GM18867 (cell line): ENCODE measurements around the gene PDE1C.
"Not testable (repeated sequence)": the region's sequence is repeated elsewhere in the genome, so short reads cannot be mapped to it uniquely, and the experiment has no call there.

Experiments used
- ATAC-seq: cut with Tn5 transposase; IDR thresholded peaks from one replicate; pipeline ENCODE4 v1.9.1; 2021; ENCODE audit warnings: mild to moderate bottlenecking, moderate library complexity; ENCODE audit not compliant: unreplicated experiment

The PDE1C gene

GRCh38 chr7:31856337-31856736 lies 213.9 kb downstream of the PDE1C start:
- ATAC-seq = no peak

DNA sequence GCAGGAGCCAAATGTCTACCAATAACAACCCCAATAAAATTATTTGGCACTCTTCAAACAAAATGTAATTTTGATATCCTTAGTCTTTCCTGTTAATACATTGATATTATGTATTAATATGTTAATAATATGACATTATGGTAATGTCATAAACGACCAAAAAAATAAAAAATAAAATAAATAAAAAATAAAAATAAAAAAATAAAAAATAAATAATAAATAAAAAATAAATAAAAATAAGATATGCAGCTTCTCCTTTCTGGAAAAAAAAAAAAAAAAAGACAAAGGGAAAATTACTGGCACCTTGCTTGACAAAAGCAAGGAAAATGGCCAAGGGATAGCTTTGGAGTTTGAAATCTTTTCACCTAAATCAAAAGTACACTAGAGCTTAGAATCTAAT lies 214.7 kb downstream of the PDE1C start:
- no peak for ATAC-seq

- no peak for ATAC-seq
These were observed 216.8 kb downstream of the PDE1C start for GRCh38 chr7:31853380-31853779.

- ATAC-seq = no peak
These were observed 217.7 kb downstream of the PDE1C start for GRCh38 chr7:31852462-31852861.

- no peak for ATAC-seq
These were observed 219.1 kb downstream of the PDE1C start for GRCh38 chr7:31851119-31851518.

GRCh38 chr7:31850601-31851000 lies 219.6 kb downstream of the PDE1C start:
- no peak for ATAC-seq

DNA sequence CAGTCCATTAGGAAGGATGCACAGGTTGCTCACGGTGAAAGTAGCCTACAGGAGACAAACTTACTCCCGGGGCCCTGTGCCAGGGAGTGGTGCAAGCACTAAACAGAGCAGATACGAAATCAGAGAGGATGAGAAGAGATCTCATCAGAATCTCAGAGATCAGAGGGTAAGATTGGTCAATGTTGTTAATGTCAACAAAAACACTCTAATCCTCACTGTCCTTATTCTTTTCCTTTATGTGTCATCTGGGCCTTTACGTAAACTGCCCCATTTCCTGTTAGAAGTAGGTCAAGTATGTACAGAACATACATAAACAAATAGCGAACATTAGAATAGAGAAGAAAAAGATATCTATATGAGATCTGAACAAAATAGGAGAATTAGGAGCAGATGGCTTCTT lies 220.1 kb downstream of the PDE1C start:
- ATAC-seq = no peak

GRCh38 chr7:31835471-31835870 lies 234.7 kb downstream of the PDE1C start:
- no peak for ATAC-seq

DNA sequence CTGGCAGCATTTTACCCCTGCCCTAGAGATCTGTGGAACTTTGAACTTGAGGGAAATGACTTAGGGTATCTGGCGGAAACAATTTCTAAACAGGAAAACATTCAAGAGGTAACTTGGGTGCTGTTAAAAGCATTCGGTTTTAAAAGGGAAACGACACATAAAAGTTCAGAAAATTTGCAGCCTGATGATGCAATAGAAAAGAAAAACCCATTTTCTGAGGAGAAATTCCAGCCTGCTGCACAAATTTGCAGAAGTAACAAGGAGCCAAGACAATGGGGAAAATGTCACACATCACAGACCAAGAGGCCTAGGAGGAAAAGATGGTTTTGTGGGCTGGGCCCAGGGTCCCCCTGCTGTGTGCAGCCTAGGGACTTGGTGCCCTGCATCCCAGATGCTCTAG lies 236.6 kb downstream of the PDE1C start:
- ATAC-seq = not testable (repeated sequence)

- ATAC-seq = no peak
These were observed 241.7 kb downstream of the PDE1C start for GRCh38 chr7:31828520-31828919.

- ATAC-seq = no peak
These were observed 244.6 kb downstream of the PDE1C start for GRCh38 chr7:31825576-31825975.

- ATAC-seq = no peak
These were observed 251.2 kb downstream of the PDE1C start for GRCh38 chr7:31819031-31819430.

DNA sequence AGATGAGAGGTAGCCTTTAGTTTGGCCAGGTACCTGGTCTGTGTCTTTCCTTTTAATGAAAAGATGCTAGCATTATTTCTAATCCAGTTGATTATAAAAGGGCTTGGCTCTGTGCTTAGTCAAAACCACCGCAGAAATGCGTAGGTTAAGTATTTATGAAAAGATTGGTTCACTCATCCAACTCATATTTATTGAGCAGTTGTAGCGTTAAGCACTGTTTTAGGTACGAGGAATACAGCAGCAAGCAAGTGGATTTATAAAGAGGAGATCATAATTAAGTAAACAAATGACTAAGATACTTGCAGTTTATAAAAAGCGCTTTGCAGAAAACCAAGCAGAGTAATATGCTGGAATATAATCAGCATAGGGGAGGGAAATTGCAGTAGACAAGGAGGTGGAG lies 253.4 kb downstream of the PDE1C start:
- no peak for ATAC-seq

DNA sequence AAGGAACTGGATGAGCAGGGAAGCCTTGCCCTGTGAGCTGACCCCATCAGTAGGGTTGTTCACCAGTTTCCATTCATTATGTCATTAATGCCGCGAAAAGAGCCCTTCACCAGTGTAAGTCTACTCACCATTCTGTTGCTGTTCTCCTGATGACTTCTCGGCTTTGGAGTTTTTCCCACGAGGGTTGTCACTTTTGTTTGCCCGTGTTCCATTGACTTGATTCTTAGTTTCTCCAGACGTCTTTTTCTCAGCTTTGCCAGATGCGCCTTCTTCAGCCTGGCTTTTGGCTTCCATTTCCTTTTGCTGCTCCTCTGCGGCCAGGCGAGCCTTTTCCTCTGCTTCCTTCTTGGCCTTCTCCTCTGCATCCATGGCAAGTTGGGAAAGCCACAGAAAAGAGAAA lies 254.4 kb downstream of the PDE1C start:
- no peak for ATAC-seq

- no peak for ATAC-seq
These were observed 256.0 kb downstream of the PDE1C start for GRCh38 chr7:31814187-31814586.

DNA sequence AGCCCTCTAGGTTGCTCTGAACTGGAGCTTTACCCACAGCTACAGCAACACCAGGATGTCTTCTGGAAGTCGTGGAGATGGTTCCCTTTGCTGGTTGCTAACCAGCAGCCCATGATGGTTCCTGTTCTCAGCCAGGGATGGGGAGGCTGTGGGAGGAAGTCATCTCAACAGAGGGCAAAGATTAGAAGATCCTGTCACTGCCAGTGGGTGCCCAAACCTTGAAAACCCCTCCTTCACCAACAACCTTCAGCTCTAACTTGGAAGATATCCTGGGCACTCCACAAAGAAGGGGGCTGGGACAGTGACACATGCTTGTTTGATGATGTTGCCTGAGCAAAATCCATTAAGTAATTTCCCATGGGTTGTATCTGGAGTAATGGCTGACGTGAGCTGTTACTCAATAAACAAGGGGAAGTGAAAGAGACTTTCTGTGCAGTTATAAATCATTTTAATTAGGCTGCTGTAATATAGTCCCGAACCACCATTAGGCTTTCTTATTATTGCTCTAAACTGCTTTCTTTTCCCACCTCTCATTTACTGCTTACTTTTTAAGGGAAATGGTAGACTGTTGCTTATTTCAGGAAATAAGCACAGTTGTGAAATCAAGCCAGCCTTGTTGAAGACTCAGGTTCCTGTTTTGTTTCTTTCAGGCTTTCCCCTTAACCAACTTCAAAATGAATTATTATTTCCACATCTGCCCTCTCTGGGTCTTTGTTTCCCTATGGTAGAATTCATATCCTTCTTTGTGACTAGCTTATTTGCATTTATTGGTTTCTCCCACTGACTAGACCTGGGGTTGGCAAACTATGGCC lies 258.4 kb downstream of the PDE1C start:
- peak; percentile 82 for ATAC-seq

DNA sequence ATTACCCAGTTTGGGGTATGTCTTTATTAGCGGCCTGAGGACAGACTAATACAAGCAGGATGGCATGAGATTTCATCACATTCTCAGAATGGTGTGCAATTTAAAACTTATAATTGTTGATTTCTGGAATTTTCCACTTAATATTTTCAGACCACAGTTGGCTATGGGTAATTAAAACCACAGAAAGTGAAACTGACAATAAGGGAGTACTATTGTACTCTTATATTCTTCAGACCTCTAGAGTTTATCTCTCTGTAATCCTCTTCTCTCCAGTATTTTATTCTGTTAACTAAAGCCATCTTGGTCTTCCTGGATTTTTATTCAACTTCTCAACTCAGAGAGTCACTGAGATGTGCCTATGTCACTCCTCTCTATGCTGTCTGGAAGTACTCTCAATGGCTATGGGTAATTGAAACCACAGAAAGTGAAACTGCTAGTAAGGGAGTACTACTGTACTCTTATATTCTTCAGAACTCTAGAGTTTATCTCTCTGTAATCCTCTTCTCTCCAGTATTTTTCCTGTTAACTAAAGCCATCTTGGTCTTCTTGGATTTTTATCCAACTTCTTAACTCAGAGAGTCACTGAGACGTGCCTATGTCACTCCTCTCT lies 264.9 kb downstream of the PDE1C start:
- peak; percentile 99 for ATAC-seq

DNA sequence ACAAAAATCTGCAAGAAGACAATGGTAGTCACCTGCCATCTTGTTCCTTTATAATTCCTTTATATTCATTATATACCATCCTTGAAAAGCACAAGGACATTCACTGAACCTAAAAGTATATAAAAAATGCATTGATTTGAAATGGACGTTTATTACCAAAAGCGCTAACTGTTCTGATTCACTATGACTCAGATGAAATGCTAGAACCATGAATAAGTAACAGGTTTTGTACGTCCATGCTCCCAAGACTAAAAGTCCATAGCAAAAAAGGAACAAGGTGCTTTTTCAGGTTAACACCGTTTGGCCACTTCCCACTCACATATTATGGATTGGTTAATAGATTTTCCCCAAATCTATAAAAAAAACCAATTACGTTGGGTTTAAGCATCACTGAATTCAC lies 273.8 kb downstream of the PDE1C start:
- no peak for ATAC-seq

- ATAC-seq = no peak
These were observed 275.3 kb downstream of the PDE1C start for GRCh38 chr7:31794851-31795344.

DNA sequence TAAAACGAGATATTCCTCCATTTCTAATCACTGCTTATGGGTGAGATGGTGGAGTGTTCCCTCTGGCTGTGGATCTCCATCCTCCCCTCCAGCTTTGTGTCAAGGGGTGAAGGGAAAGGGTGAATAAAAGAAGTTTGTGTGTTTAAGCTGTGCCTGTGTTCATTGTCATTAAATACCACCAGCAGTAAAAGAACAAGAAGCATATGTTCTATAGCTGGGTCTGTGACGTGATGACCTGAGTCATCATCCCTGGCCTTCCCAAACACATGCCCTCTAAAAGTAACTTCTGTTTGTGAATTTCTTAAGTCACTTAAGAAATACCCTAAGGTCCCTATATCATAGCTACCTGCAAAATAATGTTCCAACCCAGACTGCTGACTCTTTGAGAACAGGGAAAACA lies 278.3 kb downstream of the PDE1C start:
- no peak for ATAC-seq

GRCh38 chr7:31788883-31789680 lies 281.1 kb downstream of the PDE1C start:
- no peak for ATAC-seq

- no peak for ATAC-seq
These were observed 281.8 kb downstream of the PDE1C start for GRCh38 chr7:31788445-31788844.
